HepG2 (cell line): ENCODE measurements around the gene HSPA1B. TPM values are rescaled to one million over a fixed set of nuclear protein-coding genes. Genes with fewer than 3 reads are reported as not detected.

Experiments
- HOXA9 ChIP-seq: sonication (generic); formaldehyde crosslinking; IDR thresholded peaks from 2 replicates; pipeline ENCODE4 v1.8.1; 2022; ENCODE audit warnings: missing genetic modification reagents, mild to moderate bottlenecking, moderate library complexity, borderline replicate concordance
- IKZF4 ChIP-seq: sonication (generic); formaldehyde crosslinking; IDR thresholded peaks from 2 replicates; pipeline ENCODE4 v1.5.1; 2020; ENCODE audit warnings: borderline replicate concordance, mild to moderate bottlenecking, low read depth, missing genetic modification reagents; ENCODE audit errors: not compliant biosample characterization
- IRF9 ChIP-seq: sonication (generic); formaldehyde crosslinking; IDR thresholded peaks from 2 replicates; pipeline ENCODE4 v1.8.0; 2022; ENCODE audit warnings: missing genetic modification reagents, mild to moderate bottlenecking, borderline replicate concordance
- TOE1 ChIP-seq: sonication (generic); formaldehyde crosslinking; IDR thresholded peaks from 2 replicates; pipeline ENCODE4 v1.4.0; 2020; ENCODE audit warnings: mild to moderate bottlenecking, missing genetic modification reagents
- ZFP62 ChIP-seq: sonication (generic); formaldehyde crosslinking; IDR thresholded peaks from 2 replicates; pipeline ENCODE4 v1.4.0; 2020; ENCODE audit warnings: missing genetic modification reagents
- ZNF101 ChIP-seq: sonication (generic); formaldehyde crosslinking; IDR thresholded peaks from 2 replicates; pipeline ENCODE4 v1.4.0; 2020; ENCODE audit warnings: mild to moderate bottlenecking, low read depth, missing genetic modification reagents, borderline replicate concordance
- ZNF414 ChIP-seq: sonication (generic); formaldehyde crosslinking; IDR thresholded peaks from 2 replicates; pipeline ENCODE4 v1.5.0; 2020; ENCODE audit warnings: missing genetic modification reagents
- ZNF432 ChIP-seq: sonication (generic); formaldehyde crosslinking; IDR thresholded peaks from 2 replicates; pipeline ENCODE4 v1.5.0; 2020; ENCODE audit warnings: missing genetic modification reagents, mild to moderate bottlenecking, borderline replicate concordance
- ZNF549 ChIP-seq: sonication (generic); formaldehyde crosslinking; IDR thresholded peaks from 2 replicates; pipeline ENCODE4 v1.5.0; 2020; ENCODE audit warnings: missing genetic modification reagents
- ZNF577 ChIP-seq: sonication (generic); formaldehyde crosslinking; IDR thresholded peaks from 2 replicates; pipeline ENCODE4 v1.4.0; 2020; ENCODE audit warnings: mild to moderate bottlenecking, low read depth, missing genetic modification reagents, borderline replicate concordance
- ZNF782 ChIP-seq: sonication (generic); formaldehyde crosslinking; IDR thresholded peaks from 2 replicates; pipeline ENCODE4 v1.4.0; 2020; ENCODE audit warnings: missing genetic modification reagents, mild to moderate bottlenecking, borderline replicate concordance
- polyA plus RNA-seq, 8 experiments: library from polyadenylated mRNA; depleted of rRNA in 3 of 8; stranded (reverse) in 7 of 8; unstranded in 1 of 8; fragments of >200 nt; fragmentation: Illumina TruSeq in 4 of 8; extraction: Trizol in 4 of 8; gene quantifications; 2 replicates each; pipeline versions ENCODE4 v1.2.1 to v1.2.3, GENCODE V29; 2011 to 2016; ENCODE audit warnings: low read depth in 4 of 8, missing spikeins in 1 of 8, mixed read lengths in 1 of 8; ENCODE audit not compliant: insufficient read depth in 1 of 8
- total RNA-seq, 5 experiments: library from RNA; depleted of rRNA; stranded (reverse); fragments of >200 nt; fragmentation: Illumina TruSeq; extraction: Trizol; gene quantifications; 2 replicates each; pipeline ENCODE4 v1.2.3, GENCODE V29; 2016; ENCODE audit warnings: low read depth in 1 of 5
- TF ChIP-seq, protein P1 (sequence below): sonication (generic); formaldehyde crosslinking; conservative IDR thresholded peaks from 2 replicates; pipeline ENCODE4 v1.4.0; 2020; ENCODE audit warnings: missing genetic modification reagents
- TF ChIP-seq, protein P2 (sequence below): sonication (generic); formaldehyde crosslinking; IDR thresholded peaks from 2 replicates; pipeline ENCODE4 v1.5.1; 2020; ENCODE audit warnings: mild to moderate bottlenecking, missing genetic modification reagents
- TF ChIP-seq, protein P3 (sequence below): sonication (generic); formaldehyde crosslinking; conservative IDR thresholded peaks from 2 replicates; pipeline ENCODE4 v1.4.0; 2020; ENCODE audit warnings: mild to moderate bottlenecking, missing genetic modification reagents, moderate library complexity
- TF ChIP-seq, protein P4 (sequence below): sonication (generic); formaldehyde crosslinking; conservative IDR thresholded peaks from 2 replicates; pipeline ENCODE4 v1.8.1; 2023; ENCODE audit warnings: missing genetic modification reagents

The HSPA1B gene
- total and polyA plus RNA-seq, 2 of the 13 experiments (the other 11 are each of a cell fraction or from before 2014, with no cell fraction given), result 26.0 to 186 TPM

- TF ChIP-seq, protein P1, sequence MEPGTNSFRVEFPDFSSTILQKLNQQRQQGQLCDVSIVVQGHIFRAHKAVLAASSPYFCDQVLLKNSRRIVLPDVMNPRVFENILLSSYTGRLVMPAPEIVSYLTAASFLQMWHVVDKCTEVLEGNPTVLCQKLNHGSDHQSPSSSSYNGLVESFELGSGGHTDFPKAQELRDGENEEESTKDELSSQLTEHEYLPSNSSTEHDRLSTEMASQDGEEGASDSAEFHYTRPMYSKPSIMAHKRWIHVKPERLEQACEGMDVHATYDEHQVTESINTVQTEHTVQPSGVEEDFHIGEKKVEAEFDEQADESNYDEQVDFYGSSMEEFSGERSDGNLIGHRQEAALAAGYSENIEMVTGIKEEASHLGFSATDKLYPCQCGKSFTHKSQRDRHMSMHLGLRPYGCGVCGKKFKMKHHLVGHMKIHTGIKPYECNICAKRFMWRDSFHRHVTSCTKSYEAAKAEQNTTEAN (CRISPR knock-in tag), result no peak
- peak; percentile 72; the same call in 1 of the 2 replicates for TF ChIP-seq TOE1 (CRISPR knock-in tag)
- no peak for TF ChIP-seq ZNF101 (CRISPR knock-in tag)
- TF ChIP-seq HOXA9, result no peak
- TF ChIP-seq, protein P2, sequence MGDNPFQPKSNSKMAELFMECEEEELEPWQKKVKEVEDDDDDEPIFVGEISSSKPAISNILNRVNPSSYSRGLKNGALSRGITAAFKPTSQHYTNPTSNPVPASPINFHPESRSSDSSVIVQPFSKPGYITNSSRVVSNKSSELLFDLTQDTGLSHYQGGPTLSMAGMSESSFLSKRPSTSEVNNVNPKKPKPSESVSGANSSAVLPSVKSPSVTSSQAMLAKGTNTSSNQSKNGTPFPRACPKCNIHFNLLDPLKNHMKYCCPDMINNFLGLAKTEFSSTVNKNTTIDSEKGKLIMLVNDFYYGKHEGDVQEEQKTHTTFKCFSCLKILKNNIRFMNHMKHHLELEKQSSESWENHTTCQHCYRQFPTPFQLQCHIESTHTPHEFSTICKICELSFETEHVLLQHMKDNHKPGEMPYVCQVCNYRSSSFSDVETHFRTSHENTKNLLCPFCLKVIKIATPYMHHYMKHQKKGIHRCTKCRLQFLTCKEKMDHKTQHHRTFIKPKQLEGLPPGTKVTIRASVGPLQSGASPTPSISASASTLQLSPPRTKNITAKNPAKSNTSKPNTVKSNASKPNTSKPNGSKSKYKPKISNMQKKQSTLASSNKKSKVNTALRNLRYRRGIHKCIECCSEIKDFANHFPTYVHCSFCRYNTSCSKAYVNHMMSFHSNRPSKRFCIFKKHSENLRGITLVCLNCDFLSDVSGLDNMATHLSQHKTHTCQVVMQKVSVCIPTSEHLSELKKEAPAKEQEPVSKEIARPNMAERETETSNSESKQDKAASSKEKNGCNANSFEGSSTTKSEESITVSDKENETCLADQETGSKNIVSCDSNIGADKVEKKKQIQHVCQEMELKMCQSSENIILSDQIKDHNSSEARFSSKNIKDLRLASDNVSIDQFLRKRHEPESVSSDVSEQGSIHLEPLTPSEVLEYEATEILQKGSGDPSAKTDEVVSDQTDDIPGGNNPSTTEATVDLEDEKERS, result no peak
- TF ChIP-seq IRF9 (CRISPR knock-in tag), result peak; percentile 61; the same call in 1 of the 2 replicates
- no peak for TF ChIP-seq ZNF414 (CRISPR knock-in tag)
- no peak for TF ChIP-seq ZNF549 (CRISPR knock-in tag)
- TF ChIP-seq, protein P3, sequence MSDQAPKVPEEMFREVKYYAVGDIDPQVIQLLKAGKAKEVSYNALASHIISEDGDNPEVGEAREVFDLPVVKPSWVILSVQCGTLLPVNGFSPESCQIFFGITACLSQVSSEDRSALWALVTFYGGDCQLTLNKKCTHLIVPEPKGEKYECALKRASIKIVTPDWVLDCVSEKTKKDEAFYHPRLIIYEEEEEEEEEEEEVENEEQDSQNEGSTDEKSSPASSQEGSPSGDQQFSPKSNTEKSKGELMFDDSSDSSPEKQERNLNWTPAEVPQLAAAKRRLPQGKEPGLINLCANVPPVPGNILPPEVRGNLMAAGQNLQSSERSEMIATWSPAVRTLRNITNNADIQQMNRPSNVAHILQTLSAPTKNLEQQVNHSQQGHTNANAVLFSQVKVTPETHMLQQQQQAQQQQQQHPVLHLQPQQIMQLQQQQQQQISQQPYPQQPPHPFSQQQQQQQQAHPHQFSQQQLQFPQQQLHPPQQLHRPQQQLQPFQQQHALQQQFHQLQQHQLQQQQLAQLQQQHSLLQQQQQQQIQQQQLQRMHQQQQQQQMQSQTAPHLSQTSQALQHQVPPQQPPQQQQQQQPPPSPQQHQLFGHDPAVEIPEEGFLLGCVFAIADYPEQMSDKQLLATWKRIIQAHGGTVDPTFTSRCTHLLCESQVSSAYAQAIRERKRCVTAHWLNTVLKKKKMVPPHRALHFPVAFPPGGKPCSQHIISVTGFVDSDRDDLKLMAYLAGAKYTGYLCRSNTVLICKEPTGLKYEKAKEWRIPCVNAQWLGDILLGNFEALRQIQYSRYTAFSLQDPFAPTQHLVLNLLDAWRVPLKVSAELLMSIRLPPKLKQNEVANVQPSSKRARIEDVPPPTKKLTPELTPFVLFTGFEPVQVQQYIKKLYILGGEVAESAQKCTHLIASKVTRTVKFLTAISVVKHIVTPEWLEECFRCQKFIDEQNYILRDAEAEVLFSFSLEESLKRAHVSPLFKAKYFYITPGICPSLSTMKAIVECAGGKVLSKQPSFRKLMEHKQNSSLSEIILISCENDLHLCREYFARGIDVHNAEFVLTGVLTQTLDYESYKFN (CRISPR knock-in tag), result no peak
- TF ChIP-seq IKZF4, result peak; percentile 69
- TF ChIP-seq ZNF782 (CRISPR knock-in tag), result no peak
- no peak for TF ChIP-seq ZNF577 (CRISPR knock-in tag)
- no peak for TF ChIP-seq ZNF432 (CRISPR knock-in tag)
- no peak for TF ChIP-seq ZFP62 (CRISPR knock-in tag)
- TF ChIP-seq, protein P4, sequence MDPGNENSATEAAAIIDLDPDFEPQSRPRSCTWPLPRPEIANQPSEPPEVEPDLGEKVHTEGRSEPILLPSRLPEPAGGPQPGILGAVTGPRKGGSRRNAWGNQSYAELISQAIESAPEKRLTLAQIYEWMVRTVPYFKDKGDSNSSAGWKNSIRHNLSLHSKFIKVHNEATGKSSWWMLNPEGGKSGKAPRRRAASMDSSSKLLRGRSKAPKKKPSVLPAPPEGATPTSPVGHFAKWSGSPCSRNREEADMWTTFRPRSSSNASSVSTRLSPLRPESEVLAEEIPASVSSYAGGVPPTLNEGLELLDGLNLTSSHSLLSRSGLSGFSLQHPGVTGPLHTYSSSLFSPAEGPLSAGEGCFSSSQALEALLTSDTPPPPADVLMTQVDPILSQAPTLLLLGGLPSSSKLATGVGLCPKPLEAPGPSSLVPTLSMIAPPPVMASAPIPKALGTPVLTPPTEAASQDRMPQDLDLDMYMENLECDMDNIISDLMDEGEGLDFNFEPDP (CRISPR knock-in tag), result no peak
These were observed 12.3 kb upstream of the HSPA1B start, which contains the start of the genes HSPA1A and HSPA1L (continued) for GRCh38 chr6:31815025-31815838.
